GM18873 (cell line): ENCODE data around the gene COL23A1.
"Not testable (repeated sequence)": the region's sequence is repeated elsewhere in the genome, so short reads cannot be mapped to it uniquely, and the experiment has no call there.

ENCODE experiments used
- ATAC-seq: cut with Tn5 transposase; IDR thresholded peaks from one replicate; pipeline ENCODE4 v1.9.1; 2021; ENCODE audit warnings: mild to moderate bottlenecking, moderate library complexity, moderate number of reproducible peaks; ENCODE audit not compliant: unreplicated experiment, low FRiP score

The COL23A1 gene

DNA sequence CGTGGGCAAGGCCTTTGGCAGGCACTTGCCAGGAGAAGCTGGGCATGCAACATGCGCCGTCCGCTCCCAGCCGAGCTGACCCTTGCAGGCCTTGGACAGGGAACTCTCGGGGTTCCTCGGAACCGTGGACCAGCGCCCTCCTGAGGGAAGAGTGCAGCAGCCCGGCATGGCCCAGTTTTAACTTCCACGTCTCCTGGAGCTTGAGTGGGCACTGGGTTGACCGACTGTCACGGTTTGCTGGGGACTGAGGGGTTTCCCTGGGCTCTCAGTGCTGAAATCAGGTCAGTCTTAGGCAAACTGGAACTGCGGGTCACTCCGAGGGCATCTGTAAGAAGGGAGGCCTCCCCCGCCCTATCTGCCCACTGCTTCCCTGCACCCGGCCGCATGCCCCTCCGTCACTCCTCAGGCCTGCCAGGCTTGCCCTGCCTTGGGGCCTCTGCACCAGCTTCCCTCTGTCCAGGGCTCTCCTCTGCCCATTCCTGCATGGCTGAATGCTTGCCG lies 270.6 kb downstream of the COL23A1 start:
- no peak for ATAC-seq

DNA sequence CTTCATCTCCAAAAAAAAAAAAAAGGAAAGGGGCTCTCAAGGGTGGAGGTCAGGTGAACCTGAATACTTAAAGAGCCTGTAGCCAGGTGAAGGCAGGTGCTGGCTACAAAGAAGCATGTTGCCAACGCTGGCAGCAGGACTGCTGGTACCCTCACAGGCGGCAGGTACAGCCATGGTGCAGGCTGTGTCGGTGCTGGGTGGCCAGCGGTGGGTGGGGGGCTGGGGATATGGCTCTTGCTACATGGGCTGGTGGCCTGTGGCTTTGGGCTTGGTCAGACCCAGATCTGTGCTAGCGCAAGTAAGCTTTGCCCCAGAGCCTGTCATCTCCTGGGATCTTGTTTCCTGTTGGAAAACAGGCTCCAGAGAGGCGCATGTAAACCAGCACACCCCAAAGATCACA lies 271.3 kb downstream of the COL23A1 start:
- no peak for ATAC-seq

DNA sequence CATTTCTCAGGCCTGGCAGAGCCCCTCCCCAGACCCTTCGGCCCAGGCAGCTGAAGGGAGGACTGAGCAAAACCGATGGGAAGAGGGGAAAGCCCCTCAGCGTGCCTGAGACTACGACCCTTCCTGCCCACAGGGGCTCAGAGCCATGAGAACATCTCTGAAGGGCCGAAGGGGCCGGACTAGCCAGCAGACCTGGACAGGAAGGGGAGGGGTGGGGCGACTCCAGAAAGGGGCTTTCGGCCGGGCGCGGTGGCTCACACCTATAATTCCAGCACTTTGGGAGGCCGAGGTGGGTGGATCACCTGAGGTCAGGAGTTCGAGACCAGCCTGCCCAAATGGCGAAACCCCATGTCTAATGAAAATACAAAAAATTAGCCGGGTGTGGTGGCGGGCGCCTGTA lies 271.8 kb downstream of the COL23A1 start:
- no peak for ATAC-seq

DNA sequence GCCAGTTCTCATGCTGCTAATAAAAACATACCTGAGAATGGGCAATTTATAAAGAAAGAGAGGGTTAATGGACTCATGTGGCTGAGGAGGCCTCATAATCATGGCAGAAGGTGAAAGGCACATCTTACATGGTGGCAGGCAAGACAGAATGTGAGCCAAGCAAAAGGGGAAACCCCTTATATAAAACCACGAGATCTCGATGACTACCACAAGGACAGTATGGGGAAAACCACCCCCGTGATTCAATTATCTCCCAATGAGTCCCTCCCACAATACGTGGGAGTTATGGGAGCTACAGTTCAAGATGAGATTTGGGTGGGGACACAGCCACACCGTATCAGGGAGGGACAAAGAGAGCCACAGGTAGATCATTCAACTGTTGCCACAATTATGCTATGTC lies 272.5 kb downstream of the COL23A1 start:
- not testable (repeated sequence) for ATAC-seq

DNA sequence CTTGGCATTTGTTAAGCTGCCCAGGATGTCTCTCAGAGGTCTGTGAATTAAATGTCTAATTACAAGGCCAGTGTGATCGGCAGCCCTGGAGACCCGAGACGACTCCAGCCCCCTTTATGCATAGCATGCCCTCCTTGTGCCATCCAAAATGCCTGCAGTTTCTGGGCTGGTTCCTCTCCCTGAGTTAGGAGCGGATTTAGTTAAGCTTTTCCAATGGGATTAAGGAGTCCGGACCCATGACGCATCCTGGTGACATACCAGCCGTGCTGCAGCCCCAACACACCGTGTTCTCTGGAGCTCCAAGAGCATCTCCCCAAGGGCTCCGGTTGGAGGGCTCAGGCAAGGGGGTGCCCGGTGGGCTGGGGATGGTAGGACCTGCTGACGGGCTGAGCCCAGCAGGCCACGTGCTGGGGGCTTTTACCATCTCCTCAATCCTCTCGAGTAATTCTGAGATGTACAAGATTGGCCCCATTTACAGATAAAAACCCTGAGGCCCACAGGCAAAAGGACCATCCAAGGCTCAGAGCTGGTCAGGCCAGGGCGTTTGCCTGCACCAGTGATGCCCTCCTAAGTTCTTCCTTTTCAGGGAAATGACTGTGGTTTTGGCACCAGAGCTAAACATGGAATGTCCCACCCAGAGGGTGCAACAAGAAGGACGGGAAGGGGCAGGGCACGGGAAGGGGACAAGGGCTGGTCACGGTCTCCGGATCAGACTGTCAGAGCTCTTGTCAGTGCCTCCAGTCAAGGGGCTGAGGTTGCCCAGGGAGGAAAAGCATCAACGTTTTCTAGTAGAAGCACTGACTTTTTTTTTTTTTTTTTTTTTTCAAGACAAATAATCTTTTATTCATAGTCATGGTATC lies 275.0 kb downstream of the COL23A1 start:
- ATAC-seq = no peak

DNA sequence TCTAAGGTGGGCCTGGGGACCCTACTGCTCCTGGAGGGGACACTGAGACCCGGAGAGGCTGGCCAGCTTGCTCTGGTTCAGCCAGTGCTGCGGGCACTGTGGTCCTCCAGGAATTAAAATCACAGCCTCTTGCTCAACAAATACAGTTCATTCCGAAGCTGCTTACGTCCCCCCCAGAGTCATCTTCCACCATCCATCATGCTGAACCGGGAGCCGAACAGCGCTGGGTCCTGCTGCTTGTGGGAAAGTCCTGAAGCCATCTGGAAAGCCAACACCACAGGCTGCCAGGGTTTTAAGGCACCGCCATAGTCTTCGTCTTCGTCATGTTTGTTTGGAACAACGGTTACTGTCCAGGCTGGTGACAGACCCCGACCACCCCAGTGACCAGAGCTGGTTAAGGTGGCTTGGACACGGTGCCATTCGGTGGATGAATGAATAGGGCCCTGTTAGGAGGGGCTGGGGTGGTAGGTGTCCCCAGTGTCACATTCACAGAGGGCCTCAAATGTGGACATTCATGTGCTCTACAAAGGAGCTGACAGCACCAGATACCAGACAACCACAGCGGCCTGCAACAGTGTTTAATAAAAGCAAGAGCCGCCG lies 276.0 kb downstream of the COL23A1 start:
- no peak for ATAC-seq

DNA sequence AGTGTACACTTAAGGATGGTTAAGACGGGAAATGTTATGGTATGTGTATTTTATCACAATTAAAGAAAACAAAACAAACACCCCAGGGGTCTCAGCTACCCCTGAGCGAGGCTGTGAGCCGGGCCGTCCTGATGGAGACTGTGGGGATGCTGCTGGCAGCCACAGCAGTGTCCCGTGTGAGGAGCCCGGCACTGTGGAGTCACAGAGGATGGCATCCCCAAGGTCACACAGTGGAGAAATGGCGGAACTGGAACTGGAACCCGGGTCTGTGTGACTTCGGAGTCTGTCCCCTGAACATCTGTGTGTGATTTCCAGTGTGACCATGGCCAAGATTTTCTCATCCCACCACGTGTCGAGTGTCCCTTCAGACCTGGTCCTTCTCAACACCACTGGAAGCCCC lies 276.9 kb downstream of the COL23A1 start:
- ATAC-seq = no peak

DNA sequence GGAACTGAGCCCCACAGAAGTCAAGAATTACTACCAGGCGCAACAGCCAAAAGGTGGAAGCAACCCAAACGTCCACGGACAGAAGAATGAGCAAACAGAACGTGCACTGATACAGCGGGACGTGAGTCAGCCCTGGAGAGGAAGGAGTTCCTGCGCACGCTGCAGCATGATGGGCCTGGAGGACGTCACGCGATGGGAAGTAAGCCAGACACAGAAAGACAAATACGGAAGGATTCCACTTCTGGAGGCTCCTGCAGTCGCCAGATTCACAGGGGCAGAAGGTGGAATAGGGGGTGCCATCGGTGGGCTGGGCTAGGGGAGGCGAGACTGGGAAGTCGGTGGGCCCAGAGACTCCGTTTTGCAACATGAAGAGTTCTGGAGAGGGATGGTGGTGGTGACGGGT lies 277.3 kb downstream of the COL23A1 start:
- no peak for ATAC-seq

DNA sequence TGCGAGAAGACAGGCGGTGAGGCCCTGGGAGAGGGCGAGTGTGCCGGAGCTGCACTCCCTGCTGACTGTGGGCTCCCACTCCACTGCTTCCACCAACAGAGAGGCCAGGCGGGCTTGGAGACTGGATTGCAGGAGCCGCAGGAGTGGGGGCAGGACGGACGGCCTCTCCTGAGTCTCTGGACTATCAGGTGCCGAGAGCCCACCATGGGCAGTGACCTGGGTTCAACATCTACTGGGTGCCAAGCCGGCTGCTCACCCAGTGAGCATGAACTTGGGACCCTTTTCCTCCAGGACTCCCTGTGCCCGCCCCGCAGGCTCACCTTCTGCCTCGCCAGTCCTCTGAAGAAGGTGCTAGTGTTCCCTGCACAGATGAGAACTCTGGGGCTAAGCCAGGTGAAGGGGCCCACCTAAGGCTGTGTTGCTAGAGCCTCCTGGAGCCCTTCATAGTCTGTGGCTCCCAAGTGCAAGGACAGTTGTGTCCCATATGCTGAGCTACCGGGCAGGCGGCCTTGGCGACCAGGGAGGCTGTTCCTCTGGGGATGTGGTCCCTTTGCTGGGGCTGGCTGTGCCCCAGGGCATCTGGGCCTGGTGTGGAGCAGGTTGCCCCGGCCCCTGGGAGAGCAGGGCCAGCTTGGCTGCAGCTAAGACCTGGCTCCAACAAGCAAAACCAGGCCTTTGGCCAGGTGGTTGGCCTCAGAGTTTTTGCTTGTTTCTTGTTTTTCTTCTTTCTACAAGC lies 279.9 kb downstream of the COL23A1 start:
- ATAC-seq = no peak

DNA sequence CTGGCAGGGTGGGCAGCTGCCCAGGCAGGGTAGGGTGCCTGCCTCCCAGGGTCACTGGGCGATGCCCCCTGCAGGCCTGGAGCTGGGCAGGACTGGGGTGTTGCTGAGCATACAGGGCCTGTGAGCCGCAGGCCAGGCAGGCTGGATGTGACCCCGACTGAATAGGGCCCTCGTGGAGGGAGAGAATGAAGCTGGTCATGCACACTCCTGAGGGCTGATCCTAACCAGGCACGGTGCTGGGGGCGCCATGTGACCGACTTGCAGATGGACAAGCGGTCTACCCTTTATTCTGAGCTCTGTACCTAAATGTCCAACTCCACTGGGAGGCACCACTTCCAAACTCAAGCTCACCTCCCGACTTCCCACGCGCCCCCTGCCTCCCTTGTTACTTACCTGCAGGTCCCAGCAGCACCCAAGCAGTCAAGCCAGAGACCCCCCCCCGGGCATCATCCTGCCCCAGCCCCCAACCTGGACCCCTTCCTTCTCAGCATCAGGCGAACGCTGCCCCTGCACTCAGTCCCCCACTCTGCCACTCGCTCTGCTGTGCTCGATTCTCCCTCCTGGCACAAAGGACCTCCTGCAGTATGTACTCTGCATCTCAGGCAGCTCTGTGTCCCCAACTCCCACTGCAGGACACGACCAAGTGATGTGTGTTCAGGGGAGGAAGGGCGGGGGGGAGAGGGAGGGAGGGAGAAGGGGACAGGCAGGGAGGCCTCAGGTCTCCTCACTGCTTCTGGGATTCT lies 280.8 kb downstream of the COL23A1 start:
- ATAC-seq = no peak

DNA sequence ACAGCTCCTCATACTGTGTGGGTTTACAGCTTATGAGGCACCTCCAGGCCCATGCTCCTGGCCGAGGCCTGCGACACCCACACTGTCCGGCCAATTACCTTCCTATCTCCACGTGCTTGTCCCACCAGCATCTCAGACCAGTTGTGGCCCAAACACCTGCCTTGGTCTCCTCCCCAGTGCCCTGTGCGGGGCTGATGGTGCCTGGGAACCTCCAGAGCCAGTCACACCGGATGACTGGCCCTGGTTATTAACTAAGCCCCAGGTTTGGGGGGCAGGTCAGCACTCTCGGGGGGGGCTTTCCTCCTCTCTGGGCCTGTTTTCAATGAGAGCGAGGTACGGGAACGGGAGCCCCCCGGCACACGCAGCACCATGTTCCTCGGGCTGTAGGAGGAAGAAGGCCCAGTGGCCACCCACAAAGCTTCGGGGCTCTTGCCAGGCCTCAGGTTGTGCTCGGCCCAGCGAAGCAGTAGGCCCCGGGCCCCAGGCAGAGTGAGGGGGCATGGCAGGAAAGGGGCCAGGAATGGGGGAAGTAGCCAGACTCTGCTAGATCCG lies 281.6 kb downstream of the COL23A1 start:
- ATAC-seq = no peak

DNA sequence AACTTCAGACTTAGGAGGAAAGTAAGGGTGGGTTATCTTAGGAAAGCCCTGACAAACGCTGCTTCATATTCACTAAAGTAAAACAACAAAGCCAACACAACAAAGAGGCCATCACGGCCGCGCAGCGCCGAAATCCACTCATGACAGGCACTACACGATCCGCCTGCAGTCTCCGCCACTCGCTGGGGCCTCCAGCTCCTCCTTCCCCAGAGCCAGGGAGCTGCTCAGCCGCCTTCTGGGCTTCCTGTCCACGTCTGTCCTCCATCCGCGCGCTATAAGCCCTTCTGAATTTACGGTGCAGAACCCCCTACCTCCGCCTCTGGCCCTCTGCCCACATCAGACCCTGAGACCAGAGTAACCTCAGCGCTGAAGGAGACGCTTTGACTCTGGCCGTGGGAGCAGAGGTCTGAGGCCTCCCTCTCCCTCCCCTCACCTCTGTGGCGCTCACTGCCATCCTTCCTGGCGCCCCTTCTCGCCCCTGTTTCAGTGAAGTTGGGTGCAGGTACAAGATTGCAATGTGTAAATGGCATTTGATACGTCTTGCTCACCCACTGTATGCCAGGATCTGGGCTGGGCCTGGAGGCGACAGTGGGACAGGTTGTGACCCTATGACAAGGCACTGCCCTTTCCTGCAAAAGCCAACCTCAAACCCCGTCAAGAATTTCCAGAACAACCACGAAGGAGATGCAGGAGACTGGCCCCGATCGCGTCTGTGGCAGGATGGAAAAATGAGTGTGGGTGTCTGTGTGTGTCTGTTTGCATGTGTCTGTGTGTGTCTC lies 282.7 kb downstream of the COL23A1 start:
- no peak for ATAC-seq

DNA sequence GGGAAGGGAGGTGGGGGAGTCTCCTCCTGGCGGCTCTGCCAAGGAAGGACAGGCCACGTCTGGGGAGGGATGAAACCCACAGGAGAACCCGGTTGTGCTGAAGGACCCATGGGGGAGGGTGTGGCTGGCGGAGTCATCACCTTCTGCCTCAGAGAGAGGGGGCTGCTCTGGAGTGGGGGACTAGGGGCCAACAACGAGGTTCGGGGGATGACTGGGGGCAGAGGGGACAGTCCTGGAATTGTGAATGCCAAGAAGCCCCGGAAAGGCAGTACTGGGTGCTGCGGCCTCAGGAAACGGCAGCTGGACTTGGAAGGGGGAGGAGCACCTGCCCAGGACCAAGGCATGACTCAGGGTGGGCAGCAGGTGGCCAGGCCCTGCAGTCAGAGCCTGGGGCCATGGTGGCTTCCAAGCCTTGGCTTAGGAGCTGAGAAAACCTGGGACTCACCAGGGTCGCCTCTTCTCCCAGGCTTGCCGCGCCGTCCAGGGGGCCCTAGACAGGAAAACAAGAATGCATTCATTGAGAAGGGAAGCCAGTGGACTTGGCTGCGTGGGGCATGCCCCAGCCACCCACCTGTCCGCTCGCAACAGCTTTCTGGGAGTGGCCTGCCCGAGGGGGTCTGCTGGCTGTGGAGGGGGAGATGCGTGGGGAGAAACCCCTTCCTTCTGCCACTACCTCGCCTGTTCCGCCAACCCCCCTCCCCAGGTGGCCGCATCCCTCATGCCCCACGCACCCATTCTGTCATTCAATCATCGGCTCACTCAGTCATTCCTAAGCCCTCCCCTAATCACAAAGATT lies 283.6 kb downstream of the COL23A1 start:
- no peak for ATAC-seq

DNA sequence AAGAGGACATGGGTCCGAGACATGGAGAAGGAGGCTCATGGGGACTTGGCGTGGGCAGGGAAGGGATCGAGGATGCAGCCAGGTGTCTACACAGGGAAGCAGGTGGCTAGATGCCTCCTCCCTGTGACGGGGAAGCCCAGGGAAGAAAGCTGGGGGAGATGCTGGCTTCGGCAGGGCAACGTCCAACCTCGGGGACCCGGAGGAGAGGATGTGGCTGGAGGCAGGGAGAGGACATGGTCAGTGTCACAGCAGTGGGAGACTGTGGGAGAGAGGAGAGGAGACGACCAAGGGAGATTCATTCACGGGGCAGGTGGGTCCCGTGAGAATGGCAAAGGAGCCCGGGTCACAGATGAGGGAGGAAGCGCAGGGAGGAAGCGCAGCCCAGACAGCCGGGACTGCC lies 284.4 kb downstream of the COL23A1 start:
- no peak for ATAC-seq

DNA sequence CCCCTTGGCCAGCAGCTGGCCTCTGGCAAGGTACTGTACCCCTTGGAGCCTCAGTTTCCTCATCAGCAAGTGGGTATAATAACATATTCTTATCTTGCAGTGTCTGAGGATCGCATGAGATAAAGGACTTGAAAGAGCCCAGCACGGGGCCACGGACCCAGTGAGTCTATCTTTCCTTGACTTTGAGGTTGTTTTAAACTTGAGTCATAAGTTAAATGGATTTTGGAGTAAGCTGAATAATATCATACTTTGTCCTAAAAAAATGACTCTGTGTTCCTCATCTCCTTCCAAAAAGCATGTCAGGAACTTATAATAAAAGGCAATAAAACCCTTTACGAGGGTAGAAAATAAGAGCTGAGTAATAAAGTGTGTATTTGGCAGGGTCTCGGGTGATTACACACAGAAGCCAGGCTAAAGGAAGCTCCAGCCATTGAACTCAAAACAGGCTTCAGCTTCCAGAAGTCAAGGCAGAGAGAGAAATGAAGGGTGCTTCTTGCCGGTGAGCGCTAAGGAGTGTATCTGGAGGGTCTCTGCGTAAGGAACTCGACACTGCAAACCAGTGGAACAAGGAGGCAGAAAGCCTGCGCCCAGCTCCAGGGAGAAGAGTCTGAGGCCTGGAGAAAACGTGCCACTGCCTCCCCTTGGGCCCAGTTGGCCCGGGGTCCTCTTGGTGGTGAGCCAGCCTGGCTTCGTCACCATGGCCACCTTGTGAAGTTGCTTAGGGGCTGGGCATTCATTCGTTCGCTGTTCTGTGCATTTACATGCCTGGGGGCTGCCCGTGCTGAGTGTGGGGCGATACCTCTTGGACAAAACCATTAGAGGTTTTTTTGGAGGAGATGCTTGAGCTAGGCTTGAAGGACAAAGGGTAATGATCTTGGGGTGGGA lies 285.2 kb downstream of the COL23A1 start:
- ATAC-seq = no peak

DNA sequence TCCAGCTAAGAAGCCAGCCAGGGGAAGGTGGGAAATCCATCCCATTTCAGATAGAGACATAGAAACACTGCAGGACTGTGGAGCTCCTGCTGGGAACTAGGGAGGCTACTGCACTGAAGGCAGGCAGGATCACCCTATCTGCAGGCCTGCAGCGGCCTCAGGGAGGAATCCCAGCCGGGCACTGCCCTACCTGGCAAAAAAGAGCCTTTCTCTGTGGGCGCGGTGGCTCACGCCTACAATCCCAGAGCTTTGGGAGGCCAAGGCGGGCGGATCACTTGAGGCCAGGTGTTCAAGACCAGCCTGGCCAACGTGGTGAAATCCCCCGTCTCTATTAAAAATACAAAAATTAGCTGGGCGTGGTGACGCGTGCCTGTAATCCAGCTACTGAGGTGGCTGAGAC lies 286.2 kb downstream of the COL23A1 start:
- ATAC-seq = no peak

DNA sequence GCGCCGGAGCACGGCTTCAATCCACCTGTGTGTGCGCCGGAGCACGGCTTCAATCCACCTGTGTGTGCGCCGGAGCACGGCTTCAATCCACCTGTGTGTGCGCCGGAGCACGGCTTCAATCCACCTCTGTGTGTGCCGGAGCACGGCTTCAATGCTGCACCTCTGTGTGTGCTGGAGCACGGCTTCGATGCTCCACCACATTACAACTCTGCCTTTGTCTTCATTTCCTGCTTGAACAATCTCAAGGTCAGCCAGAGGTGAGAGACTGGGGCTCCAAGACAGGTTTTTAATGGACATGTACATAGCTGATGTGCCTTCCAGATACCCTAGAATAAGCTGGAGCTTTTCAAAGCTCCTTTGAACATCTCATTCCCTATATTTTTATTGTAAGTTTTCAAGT lies 287.9 kb downstream of the COL23A1 start:
- not testable (repeated sequence) for ATAC-seq

DNA sequence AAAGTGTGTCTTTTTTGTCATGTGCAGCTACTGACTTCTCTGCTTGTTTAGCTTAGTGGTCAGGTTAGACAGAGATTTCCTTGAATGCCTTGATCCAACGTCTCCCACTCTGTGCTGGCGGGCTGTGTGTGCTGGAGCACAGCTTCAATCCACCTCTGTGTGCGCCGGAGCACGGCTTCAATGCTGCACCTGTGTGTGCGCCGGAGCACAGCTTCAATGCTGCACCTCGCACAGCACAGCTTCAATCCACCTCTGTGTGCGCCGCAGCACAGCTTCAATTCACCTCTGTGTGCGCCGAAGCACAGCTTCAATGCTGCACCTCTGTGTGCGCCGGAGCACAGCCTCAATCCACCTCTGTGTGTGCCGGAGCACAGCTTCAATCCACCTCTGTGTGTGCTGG lies 288.6 kb downstream of the COL23A1 start:
- no peak for ATAC-seq
